ENCODE measurements around the gene FRMD3. TPM values are rescaled to one million over a fixed set of nuclear protein-coding genes. Genes with fewer than 3 reads are reported as not detected.

The FRMD3 gene
- total RNA-seq, 1 experiment from 2014 or later: 1.4 TPM

DNA sequence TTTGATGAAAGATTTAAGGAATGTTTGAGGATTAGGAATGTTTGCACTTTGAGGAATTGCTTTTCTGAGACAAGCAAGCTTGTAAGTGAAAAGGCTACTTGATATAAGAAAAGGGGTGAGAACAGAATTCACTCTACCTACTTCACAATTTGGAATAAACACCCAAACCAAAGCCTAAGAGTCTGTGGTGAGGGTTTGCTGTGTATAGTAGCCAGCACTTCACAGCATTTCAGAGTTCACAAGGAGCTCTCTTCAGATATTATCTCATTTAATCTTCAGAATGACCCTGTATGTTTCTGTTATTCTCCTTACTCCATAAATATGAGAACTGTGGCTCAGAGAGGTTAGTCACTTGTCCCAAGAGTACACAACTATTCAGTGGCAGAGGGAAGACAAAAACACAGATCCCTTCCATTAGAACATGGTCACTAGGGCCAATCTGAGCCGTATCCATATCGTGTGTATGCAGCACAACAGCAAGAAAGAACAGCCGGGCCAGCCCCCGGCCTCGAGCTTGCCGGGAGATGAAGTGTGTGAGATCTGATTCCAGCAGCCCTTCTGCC lies 92.4 kb downstream of the FRMD3 start:
- H3K4me1 Mint-ChIP-seq: no peaks in the 10 kb centered on the region
- no peaks in the 10 kb centered on the region for H3K36me3 Mint-ChIP-seq
- DNase-seq (ENCODE audit: low spot score) (no peak), ATAC-seq (no peak)
- CTCF ChIA-PET: no interaction called here
- no peaks in the 10 kb centered on the region for H3K27me3 Mint-ChIP-seq (ENCODE audit: low read depth)
- no peak overlapping the region for H3K4me3 Mint-ChIP-seq
- no peaks in the 10 kb centered on the region for H3K9me3 Mint-ChIP-seq
- H3K27ac Mint-ChIP-seq: no peak overlapping the region
- POLR2A ChIA-PET: interaction anchor here (0.5 kb wide), 1 partner anchor 638 kb away, joined by 4 read pairs; no protein-coding TSS in a partner anchor
- TF ChIP-seq, protein P1, sequence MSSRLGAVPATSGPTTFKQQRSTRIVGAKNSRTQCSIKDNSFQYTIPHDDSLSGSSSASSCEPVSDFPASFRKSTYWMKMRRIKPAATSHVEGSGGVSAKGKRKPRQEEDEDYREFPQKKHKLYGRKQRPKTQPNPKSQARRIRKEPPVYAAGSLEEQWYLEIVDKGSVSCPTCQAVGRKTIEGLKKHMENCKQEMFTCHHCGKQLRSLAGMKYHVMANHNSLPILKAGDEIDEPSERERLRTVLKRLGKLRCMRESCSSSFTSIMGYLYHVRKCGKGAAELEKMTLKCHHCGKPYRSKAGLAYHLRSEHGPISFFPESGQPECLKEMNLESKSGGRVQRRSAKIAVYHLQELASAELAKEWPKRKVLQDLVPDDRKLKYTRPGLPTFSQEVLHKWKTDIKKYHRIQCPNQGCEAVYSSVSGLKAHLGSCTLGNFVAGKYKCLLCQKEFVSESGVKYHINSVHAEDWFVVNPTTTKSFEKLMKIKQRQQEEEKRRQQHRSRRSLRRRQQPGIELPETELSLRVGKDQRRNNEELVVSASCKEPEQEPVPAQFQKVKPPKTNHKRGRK (CRISPR knock-in tag; IDR thresholded peaks at IDR 0.05; ENCODE audit: borderline replicate concordance): no peak
- TF ChIP-seq ZNF671 (CRISPR knock-in tag; IDR thresholded peaks at IDR 0.05): no peak
- TF ChIP-seq OVOL2 (CRISPR knock-in tag; IDR thresholded peaks at IDR 0.05; ENCODE audit: borderline replicate concordance): no peak
- TF ChIP-seq EMX1 (CRISPR knock-in tag; IDR thresholded peaks at IDR 0.05): no peak
- no peak for TF ChIP-seq SMAD4 (CRISPR knock-in tag; IDR thresholded peaks at IDR 0.05)
- TF ChIP-seq, protein P2, sequence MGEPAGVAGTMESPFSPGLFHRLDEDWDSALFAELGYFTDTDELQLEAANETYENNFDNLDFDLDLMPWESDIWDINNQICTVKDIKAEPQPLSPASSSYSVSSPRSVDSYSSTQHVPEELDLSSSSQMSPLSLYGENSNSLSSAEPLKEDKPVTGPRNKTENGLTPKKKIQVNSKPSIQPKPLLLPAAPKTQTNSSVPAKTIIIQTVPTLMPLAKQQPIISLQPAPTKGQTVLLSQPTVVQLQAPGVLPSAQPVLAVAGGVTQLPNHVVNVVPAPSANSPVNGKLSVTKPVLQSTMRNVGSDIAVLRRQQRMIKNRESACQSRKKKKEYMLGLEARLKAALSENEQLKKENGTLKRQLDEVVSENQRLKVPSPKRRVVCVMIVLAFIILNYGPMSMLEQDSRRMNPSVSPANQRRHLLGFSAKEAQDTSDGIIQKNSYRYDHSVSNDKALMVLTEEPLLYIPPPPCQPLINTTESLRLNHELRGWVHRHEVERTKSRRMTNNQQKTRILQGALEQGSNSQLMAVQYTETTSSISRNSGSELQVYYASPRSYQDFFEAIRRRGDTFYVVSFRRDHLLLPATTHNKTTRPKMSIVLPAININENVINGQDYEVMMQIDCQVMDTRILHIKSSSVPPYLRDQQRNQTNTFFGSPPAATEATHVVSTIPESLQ (CRISPR knock-in tag; IDR thresholded peaks at IDR 0.05): no peak
- no peak for TF ChIP-seq FOXK1 (CRISPR knock-in tag; IDR thresholded peaks at IDR 0.05)
- no peak for TF ChIP-seq CREM (CRISPR knock-in tag; IDR thresholded peaks at IDR 0.05)
- TF ChIP-seq, protein P3, sequence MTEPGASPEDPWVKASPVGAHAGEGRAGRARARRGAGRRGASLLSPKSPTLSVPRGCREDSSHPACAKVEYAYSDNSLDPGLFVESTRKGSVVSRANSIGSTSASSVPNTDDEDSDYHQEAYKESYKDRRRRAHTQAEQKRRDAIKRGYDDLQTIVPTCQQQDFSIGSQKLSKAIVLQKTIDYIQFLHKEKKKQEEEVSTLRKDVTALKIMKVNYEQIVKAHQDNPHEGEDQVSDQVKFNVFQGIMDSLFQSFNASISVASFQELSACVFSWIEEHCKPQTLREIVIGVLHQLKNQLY (CRISPR knock-in tag; IDR thresholded peaks at IDR 0.05): no peak
- no peak for TF ChIP-seq TP53 (CRISPR knock-in tag; IDR thresholded peaks at IDR 0.05)
- TF ChIP-seq, protein P4, sequence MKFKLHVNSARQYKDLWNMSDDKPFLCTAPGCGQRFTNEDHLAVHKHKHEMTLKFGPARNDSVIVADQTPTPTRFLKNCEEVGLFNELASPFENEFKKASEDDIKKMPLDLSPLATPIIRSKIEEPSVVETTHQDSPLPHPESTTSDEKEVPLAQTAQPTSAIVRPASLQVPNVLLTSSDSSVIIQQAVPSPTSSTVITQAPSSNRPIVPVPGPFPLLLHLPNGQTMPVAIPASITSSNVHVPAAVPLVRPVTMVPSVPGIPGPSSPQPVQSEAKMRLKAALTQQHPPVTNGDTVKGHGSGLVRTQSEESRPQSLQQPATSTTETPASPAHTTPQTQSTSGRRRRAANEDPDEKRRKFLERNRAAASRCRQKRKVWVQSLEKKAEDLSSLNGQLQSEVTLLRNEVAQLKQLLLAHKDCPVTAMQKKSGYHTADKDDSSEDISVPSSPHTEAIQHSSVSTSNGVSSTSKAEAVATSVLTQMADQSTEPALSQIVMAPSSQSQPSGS (CRISPR knock-in tag; IDR thresholded peaks at IDR 0.05; ENCODE audit: borderline replicate concordance, low read depth): no peak
- no peak for TF ChIP-seq MXD4 (CRISPR knock-in tag; IDR thresholded peaks at IDR 0.05; ENCODE audit: borderline replicate concordance)
- TF ChIP-seq, protein P5, sequence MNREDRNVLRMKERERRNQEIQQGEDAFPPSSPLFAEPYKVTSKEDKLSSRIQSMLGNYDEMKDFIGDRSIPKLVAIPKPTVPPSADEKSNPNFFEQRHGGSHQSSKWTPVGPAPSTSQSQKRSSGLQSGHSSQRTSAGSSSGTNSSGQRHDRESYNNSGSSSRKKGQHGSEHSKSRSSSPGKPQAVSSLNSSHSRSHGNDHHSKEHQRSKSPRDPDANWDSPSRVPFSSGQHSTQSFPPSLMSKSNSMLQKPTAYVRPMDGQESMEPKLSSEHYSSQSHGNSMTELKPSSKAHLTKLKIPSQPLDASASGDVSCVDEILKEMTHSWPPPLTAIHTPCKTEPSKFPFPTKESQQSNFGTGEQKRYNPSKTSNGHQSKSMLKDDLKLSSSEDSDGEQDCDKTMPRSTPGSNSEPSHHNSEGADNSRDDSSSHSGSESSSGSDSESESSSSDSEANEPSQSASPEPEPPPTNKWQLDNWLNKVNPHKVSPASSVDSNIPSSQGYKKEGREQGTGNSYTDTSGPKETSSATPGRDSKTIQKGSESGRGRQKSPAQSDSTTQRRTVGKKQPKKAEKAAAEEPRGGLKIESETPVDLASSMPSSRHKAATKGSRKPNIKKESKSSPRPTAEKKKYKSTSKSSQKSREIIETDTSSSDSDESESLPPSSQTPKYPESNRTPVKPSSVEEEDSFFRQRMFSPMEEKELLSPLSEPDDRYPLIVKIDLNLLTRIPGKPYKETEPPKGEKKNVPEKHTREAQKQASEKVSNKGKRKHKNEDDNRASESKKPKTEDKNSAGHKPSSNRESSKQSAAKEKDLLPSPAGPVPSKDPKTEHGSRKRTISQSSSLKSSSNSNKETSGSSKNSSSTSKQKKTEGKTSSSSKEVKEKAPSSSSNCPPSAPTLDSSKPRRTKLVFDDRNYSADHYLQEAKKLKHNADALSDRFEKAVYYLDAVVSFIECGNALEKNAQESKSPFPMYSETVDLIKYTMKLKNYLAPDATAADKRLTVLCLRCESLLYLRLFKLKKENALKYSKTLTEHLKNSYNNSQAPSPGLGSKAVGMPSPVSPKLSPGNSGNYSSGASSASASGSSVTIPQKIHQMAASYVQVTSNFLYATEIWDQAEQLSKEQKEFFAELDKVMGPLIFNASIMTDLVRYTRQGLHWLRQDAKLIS (CRISPR knock-in tag; IDR thresholded peaks at IDR 0.05; ENCODE audit: borderline replicate concordance): no peak
- TF ChIP-seq ZBTB21 (CRISPR knock-in tag; IDR thresholded peaks at IDR 0.05; ENCODE audit: borderline replicate concordance): no peak
- no peak for TF ChIP-seq SOX15 (CRISPR knock-in tag; IDR thresholded peaks at IDR 0.05)
- TF ChIP-seq NFE2L1 (CRISPR knock-in tag; IDR thresholded peaks at IDR 0.05): no peak
- TF ChIP-seq, protein P6, sequence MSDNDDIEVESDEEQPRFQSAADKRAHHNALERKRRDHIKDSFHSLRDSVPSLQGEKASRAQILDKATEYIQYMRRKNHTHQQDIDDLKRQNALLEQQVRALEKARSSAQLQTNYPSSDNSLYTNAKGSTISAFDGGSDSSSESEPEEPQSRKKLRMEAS (CRISPR knock-in tag; IDR thresholded peaks at IDR 0.05): no peak
- TF ChIP-seq, protein P7, sequence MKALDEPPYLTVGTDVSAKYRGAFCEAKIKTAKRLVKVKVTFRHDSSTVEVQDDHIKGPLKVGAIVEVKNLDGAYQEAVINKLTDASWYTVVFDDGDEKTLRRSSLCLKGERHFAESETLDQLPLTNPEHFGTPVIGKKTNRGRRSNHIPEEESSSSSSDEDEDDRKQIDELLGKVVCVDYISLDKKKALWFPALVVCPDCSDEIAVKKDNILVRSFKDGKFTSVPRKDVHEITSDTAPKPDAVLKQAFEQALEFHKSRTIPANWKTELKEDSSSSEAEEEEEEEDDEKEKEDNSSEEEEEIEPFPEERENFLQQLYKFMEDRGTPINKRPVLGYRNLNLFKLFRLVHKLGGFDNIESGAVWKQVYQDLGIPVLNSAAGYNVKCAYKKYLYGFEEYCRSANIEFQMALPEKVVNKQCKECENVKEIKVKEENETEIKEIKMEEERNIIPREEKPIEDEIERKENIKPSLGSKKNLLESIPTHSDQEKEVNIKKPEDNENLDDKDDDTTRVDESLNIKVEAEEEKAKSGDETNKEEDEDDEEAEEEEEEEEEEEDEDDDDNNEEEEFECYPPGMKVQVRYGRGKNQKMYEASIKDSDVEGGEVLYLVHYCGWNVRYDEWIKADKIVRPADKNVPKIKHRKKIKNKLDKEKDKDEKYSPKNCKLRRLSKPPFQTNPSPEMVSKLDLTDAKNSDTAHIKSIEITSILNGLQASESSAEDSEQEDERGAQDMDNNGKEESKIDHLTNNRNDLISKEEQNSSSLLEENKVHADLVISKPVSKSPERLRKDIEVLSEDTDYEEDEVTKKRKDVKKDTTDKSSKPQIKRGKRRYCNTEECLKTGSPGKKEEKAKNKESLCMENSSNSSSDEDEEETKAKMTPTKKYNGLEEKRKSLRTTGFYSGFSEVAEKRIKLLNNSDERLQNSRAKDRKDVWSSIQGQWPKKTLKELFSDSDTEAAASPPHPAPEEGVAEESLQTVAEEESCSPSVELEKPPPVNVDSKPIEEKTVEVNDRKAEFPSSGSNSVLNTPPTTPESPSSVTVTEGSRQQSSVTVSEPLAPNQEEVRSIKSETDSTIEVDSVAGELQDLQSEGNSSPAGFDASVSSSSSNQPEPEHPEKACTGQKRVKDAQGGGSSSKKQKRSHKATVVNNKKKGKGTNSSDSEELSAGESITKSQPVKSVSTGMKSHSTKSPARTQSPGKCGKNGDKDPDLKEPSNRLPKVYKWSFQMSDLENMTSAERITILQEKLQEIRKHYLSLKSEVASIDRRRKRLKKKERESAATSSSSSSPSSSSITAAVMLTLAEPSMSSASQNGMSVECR (CRISPR knock-in tag; IDR thresholded peaks at IDR 0.05; ENCODE audit: borderline replicate concordance): no peak
- TF ChIP-seq JAZF1 (CRISPR knock-in tag; IDR thresholded peaks at IDR 0.05): no peak

Measured in WTC11 (cell line).